NCI-H748 treated with DMSO at 0.1 percent for 48 hours (cell line): ENCODE data around the gene BNIP3.

ENCODE experiments used
- DNase-seq: peaks from one replicate; lab custom pipeline; 2025; lab: John Stamatoyannopoulos, UW

Gene BNIP3

GRCh38 chr10:131949041-131949862, 32.5 kb downstream of the BNIP3 start:
- DNase-seq: no peak

- DNase-seq: no peak
Observed at GRCh38 chr10:131948501-131948900, 33.2 kb downstream of the BNIP3 start.

- DNase-seq: no peak
Observed at GRCh38 chr10:131947631-131948347, 33.9 kb downstream of the BNIP3 start.

- DNase-seq: no peak
Observed at GRCh38 chr10:131946880-131947279, 34.8 kb downstream of the BNIP3 start.

- DNase-seq: no peak
Observed at GRCh38 chr10:131946321-131946751, 35.4 kb downstream of the BNIP3 start.

DNA sequence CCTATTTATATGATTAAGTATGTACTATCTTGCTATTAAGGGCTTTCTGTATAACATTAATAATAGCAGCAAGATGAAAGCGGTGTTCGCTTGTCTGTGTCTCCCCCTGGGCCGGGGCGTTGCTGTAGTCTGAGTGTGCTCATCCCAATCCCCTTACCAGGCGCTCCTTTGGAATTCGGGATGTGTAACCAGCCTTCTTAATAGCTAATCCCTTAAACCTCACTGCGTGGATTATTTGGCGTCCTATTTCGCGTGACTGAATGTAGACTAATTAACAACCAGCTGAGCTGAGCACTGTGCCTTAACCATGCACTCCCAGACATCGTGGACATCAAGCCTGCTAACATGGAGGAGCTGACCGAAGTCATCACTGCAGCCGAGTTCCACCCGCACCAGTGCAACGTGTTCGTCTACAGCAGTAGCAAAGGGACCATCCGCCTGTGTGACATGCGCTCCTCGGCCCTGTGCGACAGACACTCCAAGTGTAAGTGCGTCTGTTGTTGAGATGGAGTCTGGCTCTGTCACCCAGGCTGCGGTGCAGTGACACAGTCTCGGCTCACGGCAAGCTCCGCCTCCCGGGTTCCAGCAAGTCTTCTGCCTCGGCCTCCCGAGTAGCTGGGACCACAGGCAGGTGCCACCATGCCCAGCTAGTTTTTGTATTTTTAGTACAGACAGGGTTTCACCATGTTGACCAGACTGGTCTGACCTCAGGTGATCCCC, 36.6 kb downstream of the BNIP3 start:
- DNase-seq: no peak

GRCh38 chr10:131944412-131944811, 37.3 kb downstream of the BNIP3 start:
- no peak for DNase-seq

DNA sequence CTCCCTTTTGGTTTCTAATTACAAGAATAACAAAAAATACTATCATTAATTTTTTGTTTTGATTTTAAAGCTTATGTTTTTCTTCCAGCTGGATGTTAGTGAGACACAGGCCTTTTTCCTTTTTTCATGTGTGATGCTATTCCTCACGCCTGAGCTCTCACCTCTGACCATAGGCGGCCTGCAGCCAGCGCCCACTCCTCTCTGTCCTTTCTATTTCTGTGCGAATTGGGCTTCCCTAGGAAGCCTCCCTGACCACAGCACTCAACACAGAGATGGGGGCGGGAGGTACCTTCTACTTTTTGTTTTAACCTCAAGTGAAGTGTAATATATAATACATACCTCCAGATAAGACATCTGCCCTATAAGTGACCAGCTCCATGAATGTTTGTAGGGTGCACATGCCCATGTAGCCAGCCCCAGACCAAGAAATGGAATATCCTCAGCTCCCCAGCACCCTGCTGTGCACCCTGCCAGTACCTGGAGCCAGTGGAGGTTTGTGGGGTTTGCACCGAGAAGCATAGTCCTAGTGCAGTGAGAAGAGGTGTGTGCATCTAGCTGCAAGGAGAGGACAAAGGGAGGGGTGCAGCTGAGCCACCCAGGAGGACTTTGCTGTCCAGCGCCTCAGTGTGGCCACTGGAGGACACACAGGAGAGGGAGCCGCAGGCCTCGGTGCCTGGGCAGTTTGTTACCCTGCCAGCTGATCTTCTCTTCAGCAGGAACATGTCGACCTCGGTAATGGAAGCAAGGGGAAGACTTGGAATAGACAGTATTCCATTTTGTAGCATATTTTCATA, 38.5 kb downstream of the BNIP3 start:
- DNase-seq: no peak

DNA sequence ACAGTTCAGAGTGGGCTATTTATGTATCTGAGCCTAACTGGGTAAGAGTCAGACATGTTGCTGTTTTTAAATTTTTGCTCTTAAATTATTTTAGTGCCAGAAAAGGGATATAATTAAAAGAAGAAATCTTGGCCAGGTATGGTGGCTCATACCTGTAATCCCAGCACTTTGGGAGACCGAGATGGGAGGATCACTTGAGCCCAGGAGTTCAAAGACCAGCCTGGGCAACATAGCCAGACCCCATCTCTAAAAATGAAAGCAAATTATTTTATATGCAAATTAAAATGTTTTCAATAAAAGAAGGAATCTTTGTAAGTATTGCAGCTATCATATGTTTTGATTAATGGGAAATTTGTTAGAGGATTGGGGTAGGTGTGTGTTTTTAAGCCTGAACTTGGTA, 39.3 kb downstream of the BNIP3 start:
- no peak for DNase-seq

DNA sequence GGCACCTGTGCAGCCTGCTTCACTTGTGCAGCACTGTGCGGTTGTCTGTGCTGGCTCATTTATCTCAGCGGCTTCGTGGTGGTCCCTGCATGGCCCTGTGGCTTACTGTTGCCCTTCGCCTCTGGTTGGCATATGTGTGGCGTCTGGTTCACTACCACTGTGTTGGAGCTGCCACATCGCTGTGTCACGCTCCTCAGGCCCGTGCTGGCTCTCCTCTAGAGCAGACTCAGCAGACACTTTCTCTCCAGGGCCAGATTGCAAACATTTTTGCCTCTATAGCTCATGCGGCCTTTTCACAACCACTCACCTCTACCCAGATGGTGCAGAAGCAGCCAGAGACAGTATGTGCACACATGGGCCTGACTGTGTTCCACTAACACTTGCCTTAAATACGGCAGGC, 43.0 kb downstream of the BNIP3 start:
- no peak for DNase-seq

- DNase-seq: no peak
Observed at GRCh38 chr10:131937836-131938235, 43.9 kb downstream of the BNIP3 start.

GRCh38 chr10:131936736-131937135, 45.0 kb downstream of the BNIP3 start:
- no peak for DNase-seq

GRCh38 chr10:131936294-131936693, 45.4 kb downstream of the BNIP3 start:
- DNase-seq: no peak

- DNase-seq: no peak
Observed at GRCh38 chr10:131935260-131935659, 46.5 kb downstream of the BNIP3 start.

- no peak for DNase-seq
Observed at GRCh38 chr10:131934769-131935168, 47.0 kb downstream of the BNIP3 start.

DNA sequence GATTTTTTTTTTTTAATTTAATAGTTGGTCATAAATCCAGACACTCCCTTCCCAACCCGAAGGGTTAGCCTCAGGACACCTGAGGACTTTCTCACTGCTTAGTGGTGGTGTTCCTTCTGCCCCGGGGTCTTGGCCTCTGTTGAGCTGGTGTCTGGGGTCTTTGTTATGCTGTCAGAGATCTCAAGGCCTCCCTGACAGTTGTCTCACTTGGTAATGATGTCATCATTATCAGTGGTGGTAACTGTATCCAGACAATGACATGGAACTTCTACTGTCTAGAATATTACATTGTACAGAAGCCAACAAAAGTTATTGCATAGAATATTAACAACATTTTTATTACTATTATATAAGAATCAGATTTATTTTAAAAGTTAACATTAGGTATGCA, 48.0 kb downstream of the BNIP3 start:
- DNase-seq: no peak

- DNase-seq: no peak
Observed at GRCh38 chr10:131933016-131933695, 48.6 kb downstream of the BNIP3 start.

DNA sequence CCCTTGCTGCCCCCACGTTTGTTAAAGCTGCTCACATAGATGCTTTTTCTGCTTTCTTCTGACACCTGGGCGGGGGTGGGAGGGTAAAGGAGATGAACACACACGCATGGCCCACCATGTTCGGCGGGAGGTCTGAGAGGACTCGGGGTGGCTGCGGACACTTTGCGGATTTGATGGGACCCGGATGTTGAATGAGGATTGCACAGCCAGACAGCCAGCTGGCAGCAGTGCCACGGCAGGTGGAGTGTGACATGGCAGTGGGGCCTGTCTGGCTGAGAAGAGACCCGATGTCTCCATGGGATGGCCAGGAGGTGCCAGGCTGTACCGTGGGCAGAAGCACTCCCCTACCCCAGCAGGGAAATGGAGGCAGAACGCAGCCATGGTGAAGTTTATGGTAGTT, 49.7 kb downstream of the BNIP3 start:
- no peak for DNase-seq

DNA sequence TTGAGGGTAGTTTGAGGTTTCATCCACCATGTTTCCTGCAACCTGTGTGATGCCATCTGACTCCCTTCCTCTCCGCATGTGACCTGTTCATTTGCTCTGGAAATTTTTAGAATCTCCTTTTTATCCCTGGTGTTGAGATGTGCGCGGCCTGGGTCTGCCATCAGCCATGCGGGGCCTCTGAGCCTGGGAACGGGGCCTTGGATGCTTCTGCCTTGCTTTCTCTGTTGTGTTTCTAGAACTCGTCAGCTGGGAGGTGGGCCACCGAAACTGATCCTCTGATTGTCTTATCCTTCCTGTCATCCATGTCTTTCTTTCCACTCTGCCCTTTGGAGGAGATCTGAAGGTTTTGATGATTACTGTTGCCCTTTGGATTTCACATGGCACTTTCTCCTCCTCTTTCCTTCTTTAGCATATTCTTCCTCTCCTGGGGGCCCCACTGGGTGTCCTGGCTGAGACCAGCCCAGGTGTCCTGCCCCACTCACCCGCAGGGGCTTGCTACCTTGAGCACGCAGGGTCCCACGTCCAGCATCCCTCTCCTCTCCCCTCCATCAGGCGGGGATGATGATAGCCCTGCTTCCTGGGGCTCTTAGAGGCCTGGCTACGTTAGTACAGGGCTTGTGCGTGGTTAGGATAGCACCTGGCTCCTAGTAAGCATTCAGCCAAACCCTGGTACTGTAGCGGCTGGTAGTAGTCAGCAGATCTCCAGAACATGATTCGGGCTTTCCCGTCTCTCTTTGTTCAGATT, 51.0 kb downstream of the BNIP3 start:
- no peak for DNase-seq

DNA sequence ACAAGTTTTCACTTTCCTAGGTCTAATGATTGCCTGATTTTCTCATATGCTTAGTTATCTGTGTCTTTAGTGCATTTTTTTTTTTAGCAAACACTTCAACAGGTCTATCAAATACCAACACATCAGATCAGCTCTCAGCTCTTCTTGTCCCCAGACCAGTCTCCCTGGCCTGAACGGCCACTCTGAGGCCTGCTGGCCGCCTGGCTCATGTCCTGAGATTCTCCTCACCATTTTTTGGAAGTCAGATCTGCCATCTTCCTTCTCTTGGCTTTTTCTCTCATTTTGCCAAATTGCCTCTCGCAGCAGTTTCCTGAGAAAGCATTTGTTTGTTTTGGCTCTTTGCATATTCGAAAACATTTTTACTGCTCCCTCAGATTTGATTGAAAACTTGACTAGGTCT, 51.6 kb downstream of the BNIP3 start:
- no peak for DNase-seq
